ELF-1 (cell line): ENCODE results near the gene KCNH2.
A peak's percentile ranks its signal among the peaks of the same experiment; 100 is the strongest.

Experiments
- DNase-seq: peaks from one replicate; pipeline ENCODE4 v3.0.0-alpha.2; 2016; ENCODE audit warnings: low read depth, low spot score

The KCNH2 gene

GRCh38 chr7:150996376-150997074 is 18.4 kb upstream of the KCNH2 start:
- DNase-seq = no peak

DNA sequence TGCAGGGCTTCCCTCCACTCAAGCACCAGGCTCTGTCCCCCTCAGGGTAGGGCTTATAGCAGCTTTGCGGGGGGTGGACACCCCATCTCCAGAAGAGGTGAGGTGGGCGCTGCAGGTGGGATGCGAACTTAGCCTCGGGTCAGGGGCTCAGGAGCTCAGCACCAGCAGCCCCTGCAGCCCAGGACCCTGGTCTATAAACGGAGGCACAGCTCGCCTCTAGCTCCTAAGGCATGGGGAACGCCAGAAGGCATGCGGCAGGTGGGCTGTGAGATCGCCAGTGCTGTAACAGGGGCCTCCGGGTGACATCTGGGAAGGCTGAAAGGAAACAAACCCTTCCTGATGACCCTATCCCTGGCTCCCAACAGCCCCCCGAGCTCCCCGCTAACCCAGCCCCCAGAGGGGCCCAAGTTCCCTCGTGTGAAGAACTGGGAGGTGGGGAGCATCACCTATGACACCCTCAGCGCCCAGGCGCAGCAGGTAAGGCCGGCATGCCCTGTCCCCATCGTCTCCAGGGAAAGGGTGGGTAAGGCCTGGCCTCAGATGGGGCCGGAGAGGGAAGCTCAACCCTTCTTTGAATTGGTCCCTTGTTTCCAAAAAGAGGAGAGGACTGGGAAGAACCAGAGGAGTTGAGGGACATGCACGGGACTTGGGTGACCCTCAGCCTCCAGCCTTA is 16.9 kb upstream of the KCNH2 start:
- no peak for DNase-seq

DNA sequence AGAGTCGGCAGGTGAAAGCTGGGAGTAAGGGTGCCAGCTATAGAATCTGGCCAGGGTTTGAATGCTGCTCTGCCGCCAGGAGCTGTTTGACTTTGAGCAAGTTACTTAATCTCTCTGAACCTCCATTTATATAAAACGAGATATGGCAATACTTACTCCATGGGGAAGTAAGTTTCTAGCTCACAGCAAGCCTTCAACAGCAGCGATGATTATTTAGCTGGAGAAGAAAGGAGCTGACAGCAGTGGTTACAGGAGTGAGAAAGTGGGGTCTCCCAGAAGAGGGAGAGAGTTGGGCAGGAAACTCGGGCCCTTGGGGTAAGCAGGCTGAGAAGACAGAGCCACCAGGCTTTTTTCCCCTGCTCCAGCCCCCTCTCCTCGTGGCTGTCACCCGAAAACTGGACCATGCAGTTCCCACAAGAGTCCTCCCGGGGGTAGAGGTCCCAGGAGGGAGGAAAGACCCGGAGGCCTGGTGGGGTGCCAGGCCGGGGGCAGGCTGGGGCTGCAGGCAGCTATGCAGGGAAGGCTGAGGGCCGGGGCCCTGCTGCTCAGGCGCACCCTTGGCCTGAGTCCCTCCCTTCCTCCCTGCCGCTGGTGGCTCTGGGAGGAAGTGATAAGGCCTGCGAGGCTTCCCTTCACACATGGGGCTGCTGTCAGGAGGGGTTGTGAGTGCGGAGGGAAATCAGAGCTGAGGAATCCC is 16.2 kb upstream of the KCNH2 start:
- no peak for DNase-seq

DNA sequence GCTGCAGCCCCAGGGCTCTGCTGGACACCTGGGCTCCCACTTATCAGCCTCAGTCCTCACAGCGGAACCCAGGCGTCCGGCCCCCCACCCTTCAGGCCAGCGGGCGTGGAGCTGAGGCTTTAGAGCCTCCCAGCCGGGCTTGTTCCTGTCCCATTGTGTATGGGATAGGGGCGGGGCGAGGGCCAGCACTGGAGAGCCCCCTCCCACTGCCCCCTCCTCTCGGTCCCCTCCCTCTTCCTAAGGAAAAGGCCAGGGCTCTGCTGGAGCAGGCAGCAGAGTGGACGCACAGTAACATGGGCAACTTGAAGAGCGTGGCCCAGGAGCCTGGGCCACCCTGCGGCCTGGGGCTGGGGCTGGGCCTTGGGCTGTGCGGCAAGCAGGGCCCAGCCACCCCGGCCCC is 15.4 kb upstream of the KCNH2 start:
- DNase-seq = no peak

DNA sequence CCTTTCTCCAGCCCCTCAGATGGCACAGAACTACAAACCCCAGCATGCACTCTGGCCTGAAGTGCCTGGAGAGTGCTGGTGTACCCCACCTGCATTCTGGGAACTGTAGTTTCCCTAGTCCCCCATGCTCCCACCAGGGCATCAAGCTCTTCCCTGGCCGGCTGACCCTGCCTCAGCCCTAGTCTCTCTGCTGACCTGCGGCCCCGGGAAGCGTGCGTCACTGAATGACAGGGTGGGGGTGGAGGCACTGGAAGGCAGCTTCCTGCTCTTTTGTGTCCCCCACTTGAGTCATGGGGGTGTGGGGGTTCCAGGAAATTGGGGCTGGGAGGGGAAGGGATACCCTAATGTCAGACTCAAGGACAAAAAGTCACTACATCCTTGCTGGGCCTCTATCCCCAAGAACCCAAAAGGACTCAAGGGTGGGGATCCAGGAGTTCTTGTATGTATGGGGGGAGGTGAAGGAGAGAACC is 14.7 kb upstream of the KCNH2 start:
- DNase-seq = peak; percentile 83

- no peak for DNase-seq
Observed at GRCh38 chr7:150992051-150992640, 14.0 kb upstream of the KCNH2 start.

- DNase-seq = no peak
Observed at GRCh38 chr7:150990416-150991186, 12.5 kb upstream of the KCNH2 start, which contains the start of gene NOS3. TSS of gene NOS3 (plus strand) at chr7:150991017. CDS start at chr7:150993804, 2,787 bp downstream.

GRCh38 chr7:150989456-150989855 is 11.3 kb upstream of the KCNH2 start:
- DNase-seq = no peak

DNA sequence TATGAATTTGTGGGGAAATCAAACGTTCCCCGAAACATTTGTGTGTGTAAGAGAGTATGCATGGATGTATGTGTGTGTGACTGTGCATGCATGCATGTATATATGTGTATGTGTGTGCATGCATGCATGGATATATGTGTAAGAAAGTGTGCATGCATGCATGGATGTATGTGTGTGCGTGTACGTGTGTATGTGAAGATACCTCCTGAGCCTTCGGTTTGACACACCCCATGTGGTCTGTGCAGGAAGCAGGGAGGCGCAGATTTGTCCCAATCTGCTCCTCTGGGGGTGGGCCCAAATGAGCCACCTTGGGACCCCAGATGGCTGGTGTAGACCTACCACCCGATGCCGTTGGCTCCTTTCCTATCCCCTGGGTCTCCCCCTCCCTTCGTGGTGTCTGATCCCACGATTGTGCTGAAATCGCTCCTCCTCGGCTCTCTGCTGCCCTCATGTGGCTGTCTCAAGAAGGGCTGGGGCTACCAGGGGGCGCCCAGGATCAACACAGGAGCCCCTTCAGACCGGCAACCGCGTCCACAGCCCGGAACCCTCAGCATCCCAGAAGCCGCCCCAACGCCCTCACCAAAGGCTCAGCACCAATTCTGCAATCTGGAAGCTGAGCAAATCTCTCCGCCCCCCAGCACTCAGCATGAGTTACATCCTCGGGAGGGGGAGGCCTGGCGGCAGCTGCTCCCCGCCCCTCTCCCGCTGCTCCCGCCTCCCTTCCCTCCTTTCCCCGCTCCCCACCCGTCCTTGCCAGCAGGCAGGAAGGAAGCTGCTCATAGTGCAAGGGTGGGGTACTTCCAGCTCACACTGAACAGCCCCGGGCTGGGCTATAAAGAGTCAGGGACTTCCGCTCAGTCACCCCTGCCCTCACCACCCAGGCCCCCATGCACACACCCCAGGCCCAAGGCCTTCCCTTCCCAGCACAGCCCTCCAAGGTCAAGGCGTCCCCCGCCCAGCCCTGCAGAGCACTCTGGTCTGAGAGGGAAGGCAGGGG is 10.4 kb upstream of the KCNH2 start:
- DNase-seq = peak; percentile 90

DNA sequence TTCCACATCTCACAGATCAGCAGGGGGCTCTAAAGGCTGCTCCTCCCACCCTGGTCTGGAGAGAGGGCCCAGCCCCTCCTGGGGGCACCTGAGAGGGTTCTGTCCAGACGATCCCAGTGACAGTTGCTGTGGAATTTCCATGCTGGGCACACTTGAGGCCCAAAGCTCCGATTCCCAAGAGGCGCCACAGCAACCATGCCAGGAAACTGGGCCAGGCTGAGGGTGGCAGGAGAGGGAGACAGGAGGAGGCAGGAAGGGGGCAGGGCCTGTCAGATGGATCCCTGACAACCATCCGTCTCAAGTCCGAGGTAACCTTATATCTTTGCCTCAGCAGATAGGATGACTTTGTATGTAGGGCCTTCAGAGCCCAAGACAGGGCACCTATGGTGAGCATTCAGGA is 8.4 kb upstream of the KCNH2 start:
- no peak for DNase-seq

- peak; percentile 84 for DNase-seq
Observed at GRCh38 chr7:150986099-150986512, 8.0 kb upstream of the KCNH2 start.

DNA sequence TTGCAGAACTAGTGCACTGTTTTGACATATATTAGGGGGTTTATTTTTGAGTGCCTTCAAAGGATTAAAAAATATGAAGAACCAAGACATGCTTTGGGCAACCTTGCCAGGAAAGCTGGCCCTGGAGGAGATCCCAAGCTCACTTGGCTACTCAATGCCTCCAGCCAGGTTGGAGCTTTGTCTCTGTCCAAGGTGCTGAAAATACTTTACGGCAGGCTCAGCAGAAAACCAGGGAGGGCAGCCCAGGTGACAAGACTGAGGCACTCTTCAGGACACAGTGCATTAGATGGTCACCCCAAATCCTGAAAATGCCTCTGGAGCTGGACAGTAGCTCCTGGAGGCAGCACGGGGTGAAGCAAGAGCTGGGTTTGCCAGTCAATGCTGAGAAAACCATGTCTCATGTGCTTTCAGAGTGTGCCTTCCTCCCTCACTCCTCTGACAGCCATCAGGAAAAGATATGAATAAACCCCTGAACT is 5.8 kb upstream of the KCNH2 start:
- DNase-seq = no peak

GRCh38 chr7:150982351-150982750 is 4.2 kb upstream of the KCNH2 start:
- no peak for DNase-seq

DNA sequence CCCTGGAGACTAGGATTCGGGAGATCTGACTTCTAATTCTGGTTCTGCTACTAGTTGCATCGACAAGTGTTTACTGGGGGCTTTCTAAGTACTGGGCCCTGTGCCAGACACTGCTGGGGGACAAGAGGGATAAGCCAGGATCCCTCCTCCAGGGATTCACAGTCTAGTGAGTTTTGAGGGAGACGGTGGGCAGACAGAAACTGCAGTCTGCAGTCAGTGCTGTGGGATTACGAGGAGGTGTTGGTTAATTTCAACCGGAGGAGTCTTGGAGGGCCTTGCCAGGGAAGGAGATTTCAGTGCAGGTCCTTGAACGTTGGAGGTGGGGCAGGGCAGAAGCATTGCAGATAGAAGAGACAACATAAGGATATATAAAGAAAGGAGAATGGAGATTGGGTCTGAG is 3.5 kb upstream of the KCNH2 start:
- DNase-seq = no peak

DNA sequence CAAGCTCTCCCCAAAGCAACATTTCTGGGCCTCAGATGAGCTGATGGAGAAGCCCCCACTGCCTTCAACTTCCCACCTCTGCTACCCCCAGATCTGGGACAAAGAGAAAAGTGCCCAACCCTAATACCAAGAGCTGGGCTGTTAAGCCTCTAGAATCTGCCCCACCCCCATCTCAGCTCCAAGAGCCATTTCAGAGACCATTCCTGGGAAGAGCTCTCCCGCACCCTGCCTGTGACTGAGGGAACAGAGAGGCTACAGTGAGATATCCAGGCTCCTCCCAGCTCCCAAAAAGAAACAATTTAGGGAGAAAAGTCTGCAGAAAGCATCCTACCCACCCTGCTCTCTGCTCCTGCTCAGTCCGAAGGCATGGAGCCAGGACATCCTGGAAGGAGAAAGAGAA is 2.5 kb upstream of the KCNH2 start:
- peak; percentile 75 for DNase-seq

GRCh38 chr7:150979713-150980390 is 1.7 kb upstream of the KCNH2 start:
- no peak for DNase-seq

DNA sequence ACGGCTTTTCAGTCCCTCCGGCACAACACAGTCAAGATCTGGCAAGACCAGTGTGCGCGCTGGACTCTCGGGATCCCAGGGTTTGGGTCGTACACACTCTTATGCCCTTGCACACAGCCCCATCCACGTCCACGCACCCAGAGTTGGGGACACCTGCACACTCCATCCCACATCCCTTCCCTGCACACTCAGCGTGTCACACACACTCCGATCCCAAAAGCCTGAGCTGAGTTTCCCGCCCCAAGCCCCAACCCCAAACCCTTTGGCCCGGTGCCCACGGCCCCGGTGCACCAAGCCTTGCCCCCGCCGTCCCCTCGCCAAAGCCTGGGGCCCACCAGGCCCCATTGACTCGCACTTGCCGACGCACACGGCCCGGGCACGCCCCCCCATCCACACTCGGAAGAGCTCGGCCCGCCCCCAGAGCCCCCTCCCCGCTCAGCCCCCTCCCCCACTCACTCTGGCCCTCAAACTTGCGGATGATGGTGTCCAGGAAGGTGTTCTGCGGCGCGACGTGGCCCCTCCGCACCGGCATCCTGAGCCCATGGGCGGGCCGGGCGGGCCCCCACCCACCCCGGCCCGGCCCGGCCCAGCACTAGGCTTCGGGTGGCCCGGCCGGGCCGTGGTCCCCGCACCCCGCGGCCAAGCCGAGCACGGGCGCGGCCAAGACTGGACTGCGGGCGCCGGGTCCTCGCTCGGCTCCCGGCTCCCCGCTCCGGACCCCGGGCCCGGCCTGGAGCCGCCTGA is 567 bp downstream of the KCNH2 start:
- DNase-seq = no peak

GRCh38 chr7:150976529-150977381 is 1.4 kb downstream of the KCNH2 start:
- peak; percentile 63 for DNase-seq
